ENCODE results near the gene FAF1. TPM values are rescaled to one million over a fixed set of nuclear protein-coding genes. Genes with fewer than 3 reads are reported as not detected.

Gene FAF1
- total and polyA plus RNA-seq, 9 of the 15 experiments (the other 6 are each of a cell fraction or from before 2014, with no cell fraction given): 48.7 to 225 (median 118) TPM

GRCh38 chr1:50720457-50721053, 239.5 kb downstream of the FAF1 start (continued):
- peak; percentile 77; the same call in 1 of the 2 replicates for TF ChIP-seq HSF4 (CRISPR knock-in tag; IDR thresholded peaks at IDR 0.05; ENCODE audit: borderline replicate concordance)
- 0 out of 4 replicates have a peak, but pooled peaks of 1 of the 2 experiments have one; percentile 43 for TF ChIP-seq ZMIZ1 (IDR thresholded peaks at IDR 0.05; ENCODE audit: low read depth in 2 of 2, low read length in 2 of 2)
- TF ChIP-seq RNF219 (CRISPR knock-in tag; IDR thresholded peaks at IDR 0.05): no peak
- TF ChIP-seq RNF2 (IDR thresholded peaks at IDR 0.05): 0 out of 2 replicates have a peak, but pooled peaks have one; percentile 15
- no peak for TF ChIP-seq KLF1 (tag; IDR thresholded peaks at IDR 0.05)
- no peak for TF ChIP-seq U2AF2 (optimal IDR thresholded peaks at IDR 0.05; ENCODE audit: low read depth, low read length)
- TF ChIP-seq ZNF407 (IDR thresholded peaks at IDR 0.05; ENCODE audit: low read depth): no peak
- no peak for TF ChIP-seq POU5F1 (IDR thresholded peaks at IDR 0.05; ENCODE audit: borderline replicate concordance, low read depth, low read length, partially characterized antibody)
- peak; percentile 46; the same call in 1 of the 2 replicates for TF ChIP-seq MITF (IDR thresholded peaks at IDR 0.05)
- TF ChIP-seq FUS (optimal IDR thresholded peaks at IDR 0.05; ENCODE audit: low read depth, low read length): no peak
- peak; percentile 88 for TF ChIP-seq CBFA2T2 (conservative IDR thresholded peaks at IDR 0.05)
- peak; percentile 33 for TF ChIP-seq SMARCB1 (IDR thresholded peaks at IDR 0.05; ENCODE audit: insufficient read length, low read depth)

Data from K562 (cell line).